D721Med (cell line): ENCODE results near the gene TGFBR3.

Source experiments
- DNase-seq: peaks from one replicate; pipeline ENCODE4 v3.0.0; 2011; ENCODE audit warnings: low spot score; ENCODE audit not compliant: insufficient read length
- FAIRE-seq: peaks from 2 replicates; lab custom pipeline; 2011; peaks lifted over from hg19 to GRCh38; lab: Jason Lieb, UNC
- CTCF ChIP-seq: IDR thresholded peaks from 2 replicates; pipeline ENCODE4 v1.5.1; 2012; ENCODE audit warnings: mild to moderate bottlenecking, control low read depth; ENCODE audit not compliant: insufficient read depth; ENCODE audit errors: missing control alignments

Gene TGFBR3

DNA sequence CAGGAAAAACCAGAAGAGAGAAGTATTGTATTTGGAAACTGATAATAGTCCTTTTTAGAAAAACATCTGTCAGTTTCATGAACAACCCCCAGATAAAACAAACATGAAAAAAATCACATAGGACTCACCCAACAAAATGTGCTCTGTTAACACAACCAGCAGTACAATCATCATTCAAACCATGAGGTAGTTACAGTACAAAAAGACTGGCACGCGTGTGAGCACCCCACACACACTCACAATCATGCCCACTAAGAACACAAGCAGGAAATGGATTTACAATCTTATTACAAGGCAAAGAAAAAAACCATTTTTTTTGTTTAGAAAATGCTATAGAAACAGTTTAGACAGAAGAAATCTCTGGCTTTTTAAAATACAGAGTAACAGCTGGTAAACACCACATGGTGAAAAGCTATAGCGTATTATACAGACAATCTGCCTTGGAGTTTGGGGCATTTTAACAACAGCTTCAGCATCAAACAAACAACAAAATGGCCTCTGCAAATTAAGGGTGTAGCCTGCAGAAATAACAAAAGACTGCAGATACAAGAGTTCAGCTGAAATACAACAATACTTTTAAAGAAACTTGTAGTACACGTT lies 205.3 kb downstream of the TGFBR3 start:
- FAIRE-seq (no peak), DNase-seq (no peak)
- TF ChIP-seq CTCF, result no peak

DNA sequence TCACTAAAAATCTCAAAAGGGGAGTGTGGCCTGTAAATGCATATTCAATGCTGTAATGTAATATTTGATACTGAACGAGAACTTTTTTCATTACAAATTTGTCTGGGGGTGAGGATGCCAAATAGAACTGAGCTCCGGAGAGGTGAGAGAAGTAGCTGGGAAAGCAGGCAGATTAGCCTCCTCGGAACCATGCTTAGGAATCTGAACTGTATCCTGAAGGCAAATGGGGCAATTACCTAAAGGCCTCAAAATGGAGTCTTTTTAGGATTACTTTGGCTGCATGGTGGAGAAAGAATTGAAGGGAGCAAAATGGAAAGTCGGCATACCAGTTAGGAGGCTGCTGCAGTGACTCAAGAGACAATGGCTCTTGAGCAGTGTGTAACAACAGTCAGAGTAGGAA lies 206.5 kb downstream of the TGFBR3 start:
- no peak for DNase-seq
- FAIRE-seq, result no peak
- no peak for TF ChIP-seq CTCF

- FAIRE-seq, result no peak
- DNase-seq, result no peak
- TF ChIP-seq CTCF, result no peak
Measured at GRCh38 chr1:91676030-91676429, 209.9 kb downstream of the TGFBR3 start.

GRCh38 chr1:91674107-91674506 lies 211.8 kb downstream of the TGFBR3 start:
- no peak for FAIRE-seq
- DNase-seq, result no peak
- TF ChIP-seq CTCF, result no peak

DNA sequence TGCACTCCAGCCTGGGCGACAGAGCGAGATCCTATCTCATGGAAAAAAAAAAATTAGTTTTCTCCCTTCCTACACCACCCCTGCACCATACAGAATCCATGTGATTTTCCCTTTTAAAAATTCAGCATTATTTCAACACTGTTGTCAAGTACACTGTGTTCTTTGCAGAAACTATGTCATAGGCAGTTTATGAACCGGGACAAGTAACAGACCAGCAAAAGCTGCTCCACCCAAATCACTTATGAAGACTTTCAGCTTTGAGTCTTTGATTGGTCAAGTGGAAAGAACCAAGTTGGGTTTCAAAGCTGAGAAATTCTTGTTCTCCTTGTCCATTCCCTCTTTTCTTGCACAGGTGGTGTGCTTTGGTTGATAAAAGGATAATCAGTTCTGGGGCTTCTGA lies 212.3 kb downstream of the TGFBR3 start:
- DNase-seq, result no peak
- no peak for FAIRE-seq
- no peak for TF ChIP-seq CTCF

DNA sequence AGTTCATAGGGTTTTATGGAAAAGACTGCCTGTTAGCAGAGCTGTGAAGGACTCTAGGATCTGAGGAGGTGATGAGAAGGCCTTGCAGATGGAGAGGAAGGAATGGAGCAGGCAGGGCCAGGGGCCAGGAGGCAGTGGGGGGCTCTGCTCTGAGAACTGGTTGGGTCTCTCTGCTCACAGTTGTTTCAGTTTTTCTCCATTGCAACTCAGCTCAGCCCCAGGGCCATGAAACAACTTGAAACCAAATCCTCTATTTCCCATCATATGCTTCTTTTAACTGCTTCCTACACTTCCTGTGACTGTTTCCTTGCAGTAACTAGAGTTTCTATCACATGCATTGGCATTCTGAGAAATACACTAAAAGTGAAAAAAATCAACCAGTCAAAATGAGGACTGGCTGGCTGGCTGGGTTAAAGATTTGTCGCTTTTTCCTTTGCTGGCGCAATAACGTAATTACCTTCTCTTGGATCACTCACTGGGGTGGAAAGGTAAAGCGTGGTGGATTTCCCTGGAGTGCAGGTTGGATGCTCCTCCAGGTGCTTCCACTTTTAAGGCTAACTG lies 213.3 kb downstream of the TGFBR3 start:
- no peak for DNase-seq
- no peak for FAIRE-seq
- no peak for TF ChIP-seq CTCF

DNA sequence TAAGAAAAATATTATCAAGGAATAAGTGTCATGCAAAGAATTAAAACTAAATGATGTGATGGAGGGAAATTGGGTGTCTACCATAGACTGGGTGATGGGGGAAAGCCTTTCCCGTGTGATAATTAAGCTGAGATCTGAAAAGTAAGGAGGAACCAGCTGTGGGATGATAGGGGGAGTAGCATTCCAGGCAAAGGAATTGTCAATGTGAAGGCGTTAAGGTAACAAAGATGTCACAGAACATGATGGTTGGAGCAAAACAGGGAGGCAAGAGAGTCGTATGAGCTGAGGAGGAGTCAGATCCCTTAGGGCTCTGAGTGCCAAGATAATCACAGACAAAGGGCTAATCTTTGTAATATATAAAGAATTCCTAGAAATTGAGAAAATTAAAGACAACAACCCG lies 215.2 kb downstream of the TGFBR3 start:
- FAIRE-seq, result no peak
- no peak for DNase-seq
- no peak for TF ChIP-seq CTCF
